ENCODE measurements around the gene SLC12A8. TPM values are rescaled to one million over a fixed set of nuclear protein-coding genes. Genes with fewer than 3 reads are reported as not detected.

Gene SLC12A8
- total and polyA plus RNA-seq, 10 of the 15 experiments (the other 5 are each of a cell fraction or from before 2014, with no cell fraction given) = 2.5 to 71.6 (median 50.1) TPM

DNA sequence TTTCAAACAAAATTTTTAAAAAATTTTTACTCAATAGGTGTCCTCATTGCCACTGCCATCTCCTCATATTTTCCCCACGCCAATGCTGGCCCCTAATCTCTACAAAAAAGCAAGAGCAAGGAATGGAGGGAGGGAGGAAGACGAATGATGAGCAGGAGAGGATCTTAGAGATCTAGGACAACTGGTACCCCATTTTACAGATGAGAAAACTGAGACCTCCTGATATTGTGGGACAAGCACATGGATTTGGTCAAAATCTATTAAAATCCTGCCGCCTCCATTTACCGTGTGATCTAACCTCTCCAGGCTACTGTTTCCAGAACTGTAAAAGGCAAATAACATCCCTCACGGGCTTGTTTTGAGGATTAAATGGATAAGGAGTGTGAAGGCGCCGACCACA lies 161.3 kb downstream of the SLC12A8 start (continued):
- TF ChIP-seq KDM1A (IDR thresholded peaks at IDR 0.05; ENCODE audit: borderline replicate concordance) (0 out of 2 replicates have a peak, but pooled peaks have one; percentile 32), CBX5 (IDR thresholded peaks at IDR 0.05; ENCODE audit: low read depth) (no peak), KLF5 (IDR thresholded peaks at IDR 0.05; ENCODE audit: partially characterized antibody) (no peak)
- TF ChIP-seq, protein P1, sequence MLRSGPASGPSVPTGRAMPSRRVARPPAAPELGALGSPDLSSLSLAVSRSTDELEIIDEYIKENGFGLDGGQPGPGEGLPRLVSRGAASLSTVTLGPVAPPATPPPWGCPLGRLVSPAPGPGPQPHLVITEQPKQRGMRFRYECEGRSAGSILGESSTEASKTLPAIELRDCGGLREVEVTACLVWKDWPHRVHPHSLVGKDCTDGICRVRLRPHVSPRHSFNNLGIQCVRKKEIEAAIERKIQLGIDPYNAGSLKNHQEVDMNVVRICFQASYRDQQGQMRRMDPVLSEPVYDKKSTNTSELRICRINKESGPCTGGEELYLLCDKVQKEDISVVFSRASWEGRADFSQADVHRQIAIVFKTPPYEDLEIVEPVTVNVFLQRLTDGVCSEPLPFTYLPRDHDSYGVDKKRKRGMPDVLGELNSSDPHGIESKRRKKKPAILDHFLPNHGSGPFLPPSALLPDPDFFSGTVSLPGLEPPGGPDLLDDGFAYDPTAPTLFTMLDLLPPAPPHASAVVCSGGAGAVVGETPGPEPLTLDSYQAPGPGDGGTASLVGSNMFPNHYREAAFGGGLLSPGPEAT (IDR thresholded peaks at IDR 0.05; ENCODE audit: low read depth) = no peak

DNA sequence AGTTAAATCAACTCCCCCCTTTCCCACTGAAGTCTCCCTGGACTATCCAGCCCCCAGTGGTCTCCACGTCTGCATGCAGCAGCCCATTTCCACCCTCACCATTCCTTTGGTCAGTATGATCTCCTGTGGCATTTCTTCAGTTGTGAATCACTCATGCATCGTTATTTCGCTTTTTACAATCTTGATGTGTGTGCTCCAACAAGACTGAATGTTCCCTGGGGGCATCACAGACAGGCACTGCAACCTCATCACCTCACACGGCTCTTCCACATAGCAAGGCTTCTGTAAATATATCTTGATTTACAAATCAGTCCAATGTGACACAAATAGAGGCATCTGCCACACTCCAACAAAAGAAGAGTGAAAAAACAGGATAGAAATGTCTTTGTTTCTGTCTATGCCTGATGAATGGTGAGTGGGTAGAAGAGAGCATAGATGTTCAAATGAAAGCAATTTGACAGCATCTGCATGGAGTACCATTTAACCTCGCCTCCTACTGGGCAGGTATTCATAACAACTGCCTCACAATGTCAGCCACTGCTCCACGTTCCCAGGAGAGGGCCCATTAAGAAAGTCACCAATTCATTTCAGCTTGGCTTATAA lies 162.0 kb downstream of the SLC12A8 start:
- RAD21 ChIA-PET (ENCODE audit: unreplicated experiment) = interaction anchor here (4.0 kb wide), 1 partner anchor 116 kb away, joined by 39 read pairs; the partner anchor contains the start of gene MUC13
- Histone ChIP-seq H4K20me1 (ENCODE audit: control insufficient read depth, insufficient read depth) (no peaks in the 10 kb centered on the region), H3K4me2 (ENCODE audit: control insufficient read depth, insufficient read depth) (peak overlapping the region; percentile 97), H3K27ac (ENCODE audit: control insufficient read depth, insufficient read depth) (no peak overlapping the region; the same call in 1 of the 2 replicates), H3K4me1 (ENCODE audit: control insufficient read depth, insufficient read depth, low read length) (peaks cover 26% of the 10 kb centered on the region), H3K4me3 (peak overlapping the region; percentile 93; the same call in 1 of the 2 replicates), H3K36me3 (ENCODE audit: control insufficient read depth in 2 of 2, insufficient read depth in 2 of 2, low read length in 1 of 2) (0 out of 4 replicates have a peak, but pooled peaks cover 0 to 5% of the 10 kb centered on the region in 2 experiments), H2AFZ (ENCODE audit: control insufficient read depth, low read depth, low read length) (no peak overlapping the region), H3K79me2 (ENCODE audit: control insufficient read depth, insufficient read depth, low read length) (peaks cover 77% of the 10 kb centered on the region), H3K27me3 (replicated peaks in 1 of 2; ENCODE audit: control insufficient read depth in 2 of 2, insufficient read depth in 2 of 2, low read length in 1 of 2) (no peaks in the 10 kb centered on the region), H3K9me3 (replicated peaks; ENCODE audit: control insufficient read depth, insufficient read depth, low read length) (no peaks in the 10 kb centered on the region; the same call in 2 of the 3 replicates), H3K9ac (ENCODE audit: control insufficient read depth, insufficient read depth, low read length) (no peak overlapping the region)
- in situ Hi-C loops (cut with MboI) (no loop called here), intact Hi-C loops (cut with micrococcal nuclease; ENCODE audit: unreplicated experiment) (loop anchor here (5.0 kb wide), 1 partner anchor 152 kb away; no protein-coding TSS in a partner anchor)
- ATAC-seq = no peak
- no peak for FAIRE-seq
- POLR2A ChIA-PET = interaction anchor here (0.6 kb wide), 1 partner anchor 15 kb away, joined by 6 read pairs; no protein-coding TSS in a partner anchor
- DNase-seq (ENCODE audit: low read depth, low spot score) = no peak
- BruUV-seq (replicated peaks) = no TSS peak
- WGBS (ENCODE audit: insufficient coverage, insufficient replicate concordance, low lambda C conversion rate, missing lambda C conversion rate) = 94% methylated on average over 6 of the region's 6 CpGs
- CTCF ChIA-PET = interaction anchor here (1.0 kb wide), 1 partner anchor 171 kb away, joined by 3 read pairs; no protein-coding TSS in a partner anchor
- SMC1A ChIA-PET (ENCODE audit: uncharacterized antibody, unreplicated experiment) = no interaction called here
- TF ChIP-seq NFIC (IDR thresholded peaks at IDR 0.05; ENCODE audit: low read depth, low read length) = no peak
- TF ChIP-seq, protein P2, sequence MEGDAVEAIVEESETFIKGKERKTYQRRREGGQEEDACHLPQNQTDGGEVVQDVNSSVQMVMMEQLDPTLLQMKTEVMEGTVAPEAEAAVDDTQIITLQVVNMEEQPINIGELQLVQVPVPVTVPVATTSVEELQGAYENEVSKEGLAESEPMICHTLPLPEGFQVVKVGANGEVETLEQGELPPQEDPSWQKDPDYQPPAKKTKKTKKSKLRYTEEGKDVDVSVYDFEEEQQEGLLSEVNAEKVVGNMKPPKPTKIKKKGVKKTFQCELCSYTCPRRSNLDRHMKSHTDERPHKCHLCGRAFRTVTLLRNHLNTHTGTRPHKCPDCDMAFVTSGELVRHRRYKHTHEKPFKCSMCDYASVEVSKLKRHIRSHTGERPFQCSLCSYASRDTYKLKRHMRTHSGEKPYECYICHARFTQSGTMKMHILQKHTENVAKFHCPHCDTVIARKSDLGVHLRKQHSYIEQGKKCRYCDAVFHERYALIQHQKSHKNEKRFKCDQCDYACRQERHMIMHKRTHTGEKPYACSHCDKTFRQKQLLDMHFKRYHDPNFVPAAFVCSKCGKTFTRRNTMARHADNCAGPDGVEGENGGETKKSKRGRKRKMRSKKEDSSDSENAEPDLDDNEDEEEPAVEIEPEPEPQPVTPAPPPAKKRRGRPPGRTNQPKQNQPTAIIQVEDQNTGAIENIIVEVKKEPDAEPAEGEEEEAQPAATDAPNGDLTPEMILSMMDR (IDR thresholded peaks at IDR 0.05 in 2 of 3, conservative IDR thresholded peaks at IDR 0.05 in 1 of 3; ENCODE audit: control insufficient read depth in 2 of 3, extremely low read depth in 1 of 3, insufficient read depth in 1 of 3, low read depth in 3 of 3, low read length in 3 of 3) = peak in 2 of 3 experiments; percentile 1 to 8; a peak in 1 of 6 replicates
- no peak for TF ChIP-seq PML (IDR thresholded peaks at IDR 0.05; ENCODE audit: low read length)
- TF ChIP-seq, protein P3, sequence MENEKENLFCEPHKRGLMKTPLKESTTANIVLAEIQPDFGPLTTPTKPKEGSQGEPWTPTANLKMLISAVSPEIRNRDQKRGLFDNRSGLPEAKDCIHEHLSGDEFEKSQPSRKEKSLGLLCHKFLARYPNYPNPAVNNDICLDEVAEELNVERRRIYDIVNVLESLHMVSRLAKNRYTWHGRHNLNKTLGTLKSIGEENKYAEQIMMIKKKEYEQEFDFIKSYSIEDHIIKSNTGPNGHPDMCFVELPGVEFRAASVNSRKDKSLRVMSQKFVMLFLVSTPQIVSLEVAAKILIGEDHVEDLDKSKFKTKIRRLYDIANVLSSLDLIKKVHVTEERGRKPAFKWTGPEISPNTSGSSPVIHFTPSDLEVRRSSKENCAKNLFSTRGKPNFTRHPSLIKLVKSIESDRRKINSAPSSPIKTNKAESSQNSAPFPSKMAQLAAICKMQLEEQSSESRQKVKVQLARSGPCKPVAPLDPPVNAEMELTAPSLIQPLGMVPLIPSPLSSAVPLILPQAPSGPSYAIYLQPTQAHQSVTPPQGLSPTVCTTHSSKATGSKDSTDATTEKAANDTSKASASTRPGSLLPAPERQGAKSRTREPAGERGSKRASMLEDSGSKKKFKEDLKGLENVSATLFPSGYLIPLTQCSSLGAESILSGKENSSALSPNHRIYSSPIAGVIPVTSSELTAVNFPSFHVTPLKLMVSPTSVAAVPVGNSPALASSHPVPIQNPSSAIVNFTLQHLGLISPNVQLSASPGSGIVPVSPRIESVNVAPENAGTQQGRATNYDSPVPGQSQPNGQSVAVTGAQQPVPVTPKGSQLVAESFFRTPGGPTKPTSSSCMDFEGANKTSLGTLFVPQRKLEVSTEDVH (IDR thresholded peaks at IDR 0.05; ENCODE audit: low read depth, partially characterized antibody) = no peak
- TF ChIP-seq, protein P4, sequence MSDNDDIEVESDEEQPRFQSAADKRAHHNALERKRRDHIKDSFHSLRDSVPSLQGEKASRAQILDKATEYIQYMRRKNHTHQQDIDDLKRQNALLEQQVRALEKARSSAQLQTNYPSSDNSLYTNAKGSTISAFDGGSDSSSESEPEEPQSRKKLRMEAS (IDR thresholded peaks at IDR 0.05; ENCODE audit: low read depth, low read length) = no peak
